Left hindlimb (tissue), 1 donor: ENCODE measurements around the gene ZNF202.
A peak's percentile ranks its signal among the peaks of the same experiment; 100 is the strongest.
"Not testable (repeated sequence)": the region's sequence is repeated elsewhere in the genome, so short reads cannot be mapped to it uniquely, and the experiment has no call there.

Experiments
- DNase-seq: peaks from one replicate; pipeline ENCODE4 v3.0.0-alpha.2; 2018

ZNF202 gene

DNA sequence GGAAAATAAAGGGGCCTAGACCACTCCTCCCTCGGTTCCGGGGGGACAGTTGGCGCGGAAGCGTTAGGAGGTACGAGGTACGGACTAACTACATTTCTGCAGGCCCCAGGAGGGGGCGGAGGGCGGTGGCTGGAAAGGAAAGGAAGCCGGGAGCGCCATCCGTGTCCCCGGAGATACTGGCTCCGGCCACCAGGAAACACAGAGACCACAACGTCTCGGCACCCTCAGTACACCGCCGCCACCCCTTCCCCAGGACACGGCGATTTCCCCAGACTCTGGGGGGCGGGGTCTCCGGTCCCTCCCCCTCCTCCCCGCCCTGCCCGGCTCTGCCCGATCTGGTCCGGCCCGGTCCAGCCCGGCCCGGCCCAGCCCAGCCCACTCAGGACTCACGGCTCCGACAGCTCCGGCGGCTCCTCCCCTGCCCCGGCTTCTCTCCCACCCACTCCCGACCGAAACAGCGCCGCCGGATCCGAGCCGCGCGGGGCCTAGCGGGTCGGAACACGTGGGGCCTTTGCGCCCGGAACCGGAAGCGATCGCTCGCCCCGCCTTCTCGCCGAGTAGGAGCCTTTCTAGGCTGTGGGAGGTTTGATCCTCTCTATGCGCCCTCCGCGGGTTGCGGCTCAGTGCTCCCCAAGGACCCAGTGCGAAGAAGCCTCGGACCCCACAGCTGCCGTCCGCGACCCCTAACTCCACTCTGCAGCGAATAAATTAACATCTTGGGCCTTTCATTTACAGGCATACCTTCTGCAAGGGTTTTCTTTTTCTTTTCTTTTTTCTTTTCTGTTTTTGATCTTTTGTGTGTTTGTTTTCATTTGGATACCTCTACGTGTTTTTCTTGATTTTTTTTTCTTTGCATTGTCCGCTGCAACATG is at the start of gene ZNF202:
Gene ZNF202 (minus strand): TSS at position 502 of the 872 bp plus-strand sequence. CDS start 10,772 bp downstream, outside the sequence.
- peak; percentile 92 for DNase-seq

DNA sequence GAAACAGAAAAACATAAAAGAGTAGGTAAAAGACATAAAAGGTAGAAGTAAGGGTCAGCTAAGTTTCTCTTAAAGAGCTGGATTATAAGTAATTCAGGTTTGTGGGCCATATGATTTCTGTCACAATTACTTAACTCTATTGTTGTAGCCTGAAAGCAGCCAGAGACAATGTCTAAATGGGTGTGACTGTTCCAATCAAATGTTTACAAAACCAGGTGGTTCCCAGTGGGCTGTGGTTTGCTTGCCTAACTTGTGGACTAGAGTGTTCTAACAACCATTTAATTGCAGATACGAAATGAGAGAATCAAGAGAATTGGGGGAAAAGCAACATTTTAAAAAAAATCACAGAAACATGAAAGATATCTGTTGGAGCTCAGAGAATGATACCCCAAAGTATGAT is 42.1 kb upstream of the ZNF202 start:
- no peak for DNase-seq

DNA sequence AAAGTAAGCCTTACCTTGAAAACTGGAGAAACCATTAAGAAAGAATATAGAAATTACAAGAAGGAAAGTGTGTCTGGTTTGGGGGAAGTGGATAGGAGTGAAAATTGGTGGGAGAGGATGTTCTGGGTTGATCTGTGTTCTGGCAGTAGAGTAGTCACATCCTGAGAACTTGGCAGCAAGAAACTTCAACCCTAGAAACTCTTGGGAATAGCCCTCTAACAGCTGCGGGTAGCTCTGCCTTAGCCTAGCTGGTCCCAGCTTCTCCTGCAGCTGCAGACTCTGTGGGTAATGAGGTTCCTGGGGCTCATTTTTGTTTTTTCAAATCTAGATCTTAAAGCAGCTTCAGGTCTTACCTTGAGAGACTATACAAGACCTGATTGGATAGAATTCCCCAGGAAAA is 37.1 kb upstream of the ZNF202 start:
- DNase-seq, result no peak

DNA sequence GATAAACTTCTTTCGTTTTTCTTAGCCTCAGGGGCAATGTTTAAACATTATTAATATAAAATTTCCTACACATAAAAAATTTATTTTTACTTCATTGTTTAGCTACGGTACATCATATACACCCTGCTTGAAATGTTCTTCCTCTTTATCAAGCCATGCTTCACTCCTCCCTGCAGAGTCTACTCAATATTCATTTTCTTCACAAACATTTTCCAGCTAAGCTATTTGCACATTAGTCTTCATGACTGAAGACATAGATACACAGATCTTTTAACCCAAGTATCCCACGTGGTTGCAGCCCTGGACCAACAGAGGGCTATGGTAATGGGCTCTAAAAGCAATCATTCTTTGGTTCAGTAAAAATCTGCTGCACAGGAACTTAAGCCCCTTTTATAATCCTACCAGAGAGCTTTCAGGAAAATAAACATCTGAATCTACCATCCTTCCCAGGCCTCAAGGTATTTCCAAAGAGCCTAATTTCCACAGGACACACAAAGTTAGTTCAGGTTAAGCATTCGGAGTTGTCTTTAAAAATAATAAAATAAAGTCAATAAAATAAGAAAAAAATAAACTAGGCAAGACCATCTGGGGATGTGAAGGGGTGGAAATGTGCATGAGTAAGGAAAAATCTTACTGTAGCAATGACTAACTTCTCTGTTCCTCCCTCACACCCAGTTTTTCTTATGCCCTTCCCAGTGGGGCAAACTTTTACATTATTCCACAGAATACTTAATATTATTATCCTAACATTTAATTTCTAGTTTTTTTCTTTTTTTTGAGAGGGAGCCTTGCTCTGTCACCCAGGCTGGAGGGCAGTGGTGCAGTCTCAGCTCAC is 34.5 kb upstream of the ZNF202 start:
- DNase-seq, result no peak

GRCh38 chr11:123775289-123775688 is 33.8 kb upstream of the ZNF202 start:
- no peak for DNase-seq

DNA sequence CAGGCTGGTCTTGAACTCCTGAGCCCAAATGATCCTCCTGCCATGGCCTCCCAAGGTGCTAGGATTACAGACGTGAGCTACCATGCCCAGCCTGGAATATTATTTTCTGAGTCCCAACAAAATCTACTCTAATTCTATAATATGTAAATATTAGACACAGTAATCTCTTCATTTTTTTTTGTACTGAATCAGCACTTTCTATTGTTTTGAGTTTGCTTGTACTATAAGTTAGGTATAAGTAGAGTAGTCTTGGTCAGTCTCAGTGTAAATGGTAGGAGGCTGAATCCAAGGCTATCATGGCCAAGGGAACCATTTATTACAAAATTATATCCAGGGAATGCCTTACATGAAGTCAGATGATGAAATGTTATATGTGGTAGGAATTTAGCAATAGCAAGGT is 32.5 kb upstream of the ZNF202 start:
- no peak for DNase-seq

DNA sequence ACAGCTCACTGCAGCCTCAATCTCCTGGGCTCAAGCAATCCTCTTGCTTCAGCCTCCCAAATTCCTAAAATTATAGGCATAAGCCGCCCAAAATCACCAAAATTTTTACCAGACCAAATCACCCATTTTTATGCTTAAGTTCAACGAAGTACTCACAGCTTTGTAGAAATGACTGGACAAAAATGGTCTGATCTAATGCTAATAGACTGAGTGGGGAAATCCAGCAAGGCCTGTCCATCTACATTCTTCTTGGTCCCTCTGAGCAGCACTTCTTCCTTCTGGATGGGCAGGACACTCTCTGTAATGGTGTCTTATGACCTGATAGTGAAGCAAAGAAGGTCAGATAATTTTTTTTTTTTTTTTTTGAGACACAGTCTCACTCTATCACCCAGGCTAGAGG is 31.6 kb upstream of the ZNF202 start:
- no peak for DNase-seq

DNA sequence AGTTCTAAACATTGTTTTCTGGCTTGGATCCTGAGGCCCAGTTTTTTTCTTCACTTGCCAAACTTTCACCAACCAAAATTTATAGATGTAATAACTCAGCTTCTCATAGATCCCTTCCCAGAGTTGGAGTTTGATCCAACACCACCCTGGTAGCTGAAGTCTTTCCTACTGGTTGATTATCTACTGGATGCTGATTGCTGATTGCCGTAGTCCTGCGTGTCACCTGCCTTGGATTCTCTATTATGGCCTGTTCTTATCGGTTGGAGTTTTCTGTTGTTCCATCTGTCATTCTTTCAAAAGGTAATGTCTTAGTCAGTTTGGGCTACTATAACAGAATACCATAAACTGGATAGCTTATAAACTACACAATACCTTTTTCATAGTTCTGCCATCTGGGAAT is 30.2 kb upstream of the ZNF202 start:
- DNase-seq, result no peak

- DNase-seq, result no peak
Measured at GRCh38 chr11:123770712-123771111, 29.3 kb upstream of the ZNF202 start.

DNA sequence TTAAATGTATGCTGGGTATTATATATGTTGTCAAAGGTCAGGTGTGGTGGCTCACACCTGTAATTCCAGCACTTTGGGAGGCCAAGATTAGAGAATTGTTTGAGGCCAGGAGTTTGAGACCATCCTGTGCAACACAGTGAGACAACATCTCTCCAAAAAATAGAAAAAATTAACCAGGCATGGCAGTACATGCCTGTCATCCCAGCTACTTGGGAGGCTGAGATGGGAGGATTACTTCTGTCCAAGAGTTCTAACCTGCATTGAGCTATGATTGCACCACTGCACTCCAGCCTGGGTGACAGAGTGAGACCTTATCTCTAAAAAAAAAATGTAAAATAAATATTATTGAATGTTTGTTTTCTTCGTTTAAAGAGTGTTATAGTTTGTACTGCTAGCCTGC is 24.1 kb upstream of the ZNF202 start:
- DNase-seq, result no peak

DNA sequence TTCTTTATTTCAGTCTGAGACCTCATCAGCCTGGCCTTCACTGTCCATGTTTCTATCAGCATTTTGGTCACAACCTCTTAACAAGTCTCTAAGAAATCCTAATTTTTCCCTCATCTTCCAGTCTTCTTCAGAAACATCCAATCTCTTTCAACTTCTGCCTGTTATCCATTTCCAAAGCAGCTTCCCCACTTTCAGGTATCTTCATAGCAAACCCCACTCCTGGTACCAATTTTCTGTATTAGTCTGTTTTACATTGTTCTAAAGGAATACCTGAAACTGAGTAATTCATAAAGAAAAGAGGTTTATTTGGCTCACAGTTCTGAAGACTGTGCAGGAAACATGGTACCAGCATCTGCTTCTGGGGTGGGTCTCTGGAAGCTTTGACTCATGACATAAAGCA is 21.0 kb upstream of the ZNF202 start:
- no peak for DNase-seq

DNA sequence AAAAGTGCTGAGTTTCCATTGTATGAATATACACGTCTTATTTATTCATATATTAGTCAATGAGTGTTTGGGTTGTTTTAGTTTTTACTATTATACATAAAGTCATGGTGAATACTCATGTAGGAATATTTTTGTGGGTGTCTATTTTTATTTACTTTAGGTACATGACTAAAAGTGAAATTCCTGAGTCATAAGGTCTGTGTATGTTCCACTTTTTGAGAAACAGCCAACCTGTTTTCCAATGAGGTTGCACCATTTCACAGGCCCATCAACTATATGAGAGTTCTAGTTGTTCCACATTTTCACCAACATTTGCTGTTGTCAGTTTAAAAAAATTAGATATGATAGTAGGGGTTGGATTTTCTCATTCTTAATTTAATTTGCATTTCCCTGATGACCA is 19.4 kb upstream of the ZNF202 start:
- no peak for DNase-seq

GRCh38 chr11:123757976-123758375 is 16.5 kb upstream of the ZNF202 start:
- DNase-seq, result no peak

- DNase-seq, result no peak
Measured at GRCh38 chr11:123755813-123756212, 14.4 kb upstream of the ZNF202 start.

DNA sequence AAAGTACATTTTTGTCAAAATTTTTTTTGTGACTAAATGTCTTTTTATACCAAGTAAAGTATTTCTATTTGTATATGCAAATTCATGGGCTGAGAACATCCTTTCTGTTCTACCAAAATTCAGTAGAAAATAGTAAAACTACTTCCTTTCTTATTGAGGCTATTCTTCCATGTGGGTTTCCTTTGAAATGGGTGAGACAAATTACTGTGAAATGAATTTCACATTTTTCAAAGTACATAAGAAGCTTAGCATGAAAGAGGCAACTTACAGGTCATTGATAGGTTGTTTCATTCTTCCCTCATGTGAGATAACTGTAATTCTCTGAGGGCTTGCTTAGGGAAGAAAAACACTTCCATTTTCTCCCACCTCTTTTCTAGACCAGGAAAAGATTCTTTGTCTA is 13.9 kb upstream of the ZNF202 start:
- no peak for DNase-seq

DNA sequence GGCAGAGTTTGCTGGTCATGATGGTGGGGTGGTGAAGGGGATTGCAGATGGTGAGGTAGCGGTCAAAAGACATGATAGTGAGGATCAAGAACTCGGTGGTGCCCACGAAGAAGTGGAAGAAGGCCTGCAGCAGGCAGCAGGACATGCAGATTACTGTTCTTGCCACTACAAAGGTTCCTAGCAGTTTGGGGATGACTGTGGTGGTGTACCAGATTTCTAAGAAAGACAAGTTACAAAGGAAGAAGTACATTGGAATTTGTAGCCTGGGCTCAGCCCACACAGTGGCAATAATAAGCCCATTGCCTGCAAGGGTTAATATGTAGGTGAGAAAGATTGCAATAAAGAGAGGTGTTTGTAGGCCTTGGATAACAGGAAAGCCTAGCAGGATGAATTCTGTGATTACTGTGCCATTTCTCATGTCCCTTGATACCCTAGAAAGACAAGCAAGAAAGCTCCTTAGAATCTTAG is 12.7 kb upstream of the ZNF202 start, which contains the start of gene OR6X1:
Gene OR6X1 (minus strand): TSS at position 418 of the 468 bp plus-strand sequence. CDS start 0 bp downstream, at position 418.
- no peak for DNase-seq

- DNase-seq, result no peak
Measured at GRCh38 chr11:123753110-123753509, 11.7 kb upstream of the ZNF202 start.

DNA sequence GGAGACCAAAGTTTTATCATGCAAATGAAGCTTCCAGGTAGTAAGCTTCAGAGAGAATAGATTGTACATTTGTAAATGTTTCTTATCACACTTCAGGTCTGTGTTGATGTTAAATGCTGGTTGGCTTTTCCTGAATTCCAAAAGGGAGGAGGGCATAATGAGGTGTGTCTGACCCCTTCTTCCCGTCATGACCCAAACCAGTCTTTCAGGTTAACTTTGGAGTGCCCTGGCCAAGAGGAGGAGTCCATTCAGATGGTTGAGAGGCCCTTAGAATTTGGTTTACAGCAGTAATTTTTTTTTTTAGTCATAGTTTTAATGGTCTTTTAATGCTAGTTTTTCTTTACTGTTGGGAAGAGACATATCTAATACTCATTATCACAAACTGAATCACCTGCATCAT is 10.3 kb upstream of the ZNF202 start:
- DNase-seq, result no peak

DNA sequence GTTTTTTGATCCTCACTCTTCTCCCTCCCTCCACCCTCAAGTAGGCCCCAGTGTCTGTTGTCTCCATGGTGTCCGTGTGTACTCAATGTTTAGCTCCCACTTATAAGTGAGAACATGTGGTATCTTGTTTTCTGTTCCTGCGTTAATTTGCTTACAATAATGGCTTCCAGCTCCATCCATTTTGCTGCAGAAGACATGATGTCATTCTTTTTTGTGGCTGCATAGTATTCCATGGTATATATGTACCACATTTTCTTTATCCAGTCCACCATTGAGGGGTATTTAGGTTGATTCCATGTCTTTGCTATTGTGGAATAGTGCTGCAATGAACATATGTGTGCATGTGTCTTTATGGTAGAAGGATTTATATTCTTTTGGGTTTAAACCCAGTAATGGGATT is 6.9 kb upstream of the ZNF202 start:
- not testable (repeated sequence) for DNase-seq

GRCh38 chr11:123745764-123746451 is 4.4 kb upstream of the ZNF202 start:
- no peak for DNase-seq

DNA sequence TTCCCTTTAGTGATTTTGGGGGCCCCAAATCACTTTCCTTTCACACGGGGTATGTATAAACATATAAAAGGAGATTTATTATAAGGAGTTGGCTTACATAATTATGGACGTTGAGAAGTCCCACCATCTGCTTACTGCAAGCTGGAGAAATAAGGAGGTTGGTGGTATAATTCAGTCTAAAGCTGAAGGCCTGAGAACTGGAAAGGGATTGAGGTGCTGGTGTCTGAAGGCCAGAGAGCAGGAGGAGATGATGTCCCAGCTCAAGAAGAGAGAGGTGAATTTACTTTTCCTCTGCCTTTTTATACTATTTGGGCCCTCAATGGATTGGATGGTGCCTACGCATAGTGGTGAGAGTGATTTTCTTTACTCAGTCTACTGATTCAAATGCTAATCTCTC is 1.3 kb upstream of the ZNF202 start:
- DNase-seq, result no peak

DNA sequence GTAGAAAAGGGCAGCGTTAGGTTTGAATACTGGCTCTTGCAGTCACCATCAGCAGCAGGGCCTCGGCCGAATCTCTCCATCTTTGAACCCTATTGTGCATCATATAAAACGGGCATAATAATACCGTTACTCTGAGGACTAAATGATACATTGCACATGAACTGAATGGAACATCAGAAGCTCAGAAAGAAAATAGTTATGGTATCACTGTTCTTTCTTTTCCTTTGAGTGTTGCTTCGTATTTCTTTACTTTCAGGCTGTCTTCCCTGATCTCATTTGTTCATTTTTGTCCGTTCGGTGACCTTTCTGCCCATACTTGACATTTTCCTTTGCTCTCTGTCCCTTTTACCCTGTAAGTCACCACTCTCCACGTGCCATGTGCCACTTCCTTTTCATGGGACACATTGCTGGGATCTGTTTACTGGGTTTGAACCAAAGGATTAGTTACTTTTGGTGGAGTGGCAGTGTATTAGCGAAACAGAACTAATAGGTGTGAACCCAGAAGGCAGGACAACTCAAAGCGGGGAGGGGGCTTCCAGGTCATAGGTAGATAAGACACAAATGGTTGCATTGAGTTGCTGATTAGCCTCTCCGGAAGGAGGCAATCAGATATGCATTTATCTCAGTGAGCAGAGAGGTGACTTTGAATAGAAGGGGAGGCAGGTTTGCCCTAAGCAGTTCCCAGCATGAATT is 717 bp upstream of the ZNF202 start:
- no peak for DNase-seq

- DNase-seq, result no peak
Measured at GRCh38 chr11:123740787-123741158, 687 bp downstream of the ZNF202 start.
